ENCODE data around the gene PRODH2.

DNA sequence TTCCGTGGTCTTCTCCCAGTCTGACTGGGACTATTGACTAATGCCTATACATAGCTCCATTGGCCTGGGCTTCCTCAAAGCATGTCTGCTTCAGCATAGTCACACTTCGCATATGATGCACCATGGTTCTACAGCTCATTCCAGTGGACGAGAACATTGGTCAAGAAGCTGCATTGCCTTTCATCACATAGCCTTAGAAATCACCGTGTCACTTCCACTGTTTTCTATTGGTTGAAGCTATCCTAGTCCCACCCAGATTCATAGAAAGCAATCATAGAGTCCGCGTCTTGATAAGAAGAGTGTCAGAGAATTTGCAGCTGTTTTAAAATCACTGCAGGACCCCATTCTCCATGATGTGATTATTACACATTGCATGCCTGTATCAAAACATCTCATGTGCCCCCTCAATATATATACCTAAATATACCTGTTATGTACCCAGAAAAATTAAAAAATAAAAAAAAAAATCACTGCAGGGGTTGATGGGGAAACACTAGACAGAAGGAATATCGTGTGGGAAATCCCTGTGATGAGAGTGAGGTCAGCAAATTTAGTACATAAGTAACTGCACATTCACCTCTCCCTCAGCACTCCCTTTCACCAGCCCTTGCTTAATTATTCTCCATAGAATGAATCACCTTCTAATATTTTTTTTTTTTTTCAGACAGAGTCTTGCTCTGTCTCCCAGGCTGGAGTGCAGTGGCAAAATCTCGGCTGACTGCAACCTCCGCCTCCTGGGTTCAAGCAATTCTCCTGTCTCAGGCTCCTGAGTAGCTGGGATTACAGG is 39.4 kb downstream of the PRODH2 start:
- TF ChIP-seq POLR2AphosphoS5 (IDR thresholded peaks at IDR 0.05) (no peak), POLR2A (IDR thresholded peaks at IDR 0.05) (no peak), EP300 (IDR thresholded peaks at IDR 0.05) (no peak)
- TF ChIP-seq, protein P1, sequence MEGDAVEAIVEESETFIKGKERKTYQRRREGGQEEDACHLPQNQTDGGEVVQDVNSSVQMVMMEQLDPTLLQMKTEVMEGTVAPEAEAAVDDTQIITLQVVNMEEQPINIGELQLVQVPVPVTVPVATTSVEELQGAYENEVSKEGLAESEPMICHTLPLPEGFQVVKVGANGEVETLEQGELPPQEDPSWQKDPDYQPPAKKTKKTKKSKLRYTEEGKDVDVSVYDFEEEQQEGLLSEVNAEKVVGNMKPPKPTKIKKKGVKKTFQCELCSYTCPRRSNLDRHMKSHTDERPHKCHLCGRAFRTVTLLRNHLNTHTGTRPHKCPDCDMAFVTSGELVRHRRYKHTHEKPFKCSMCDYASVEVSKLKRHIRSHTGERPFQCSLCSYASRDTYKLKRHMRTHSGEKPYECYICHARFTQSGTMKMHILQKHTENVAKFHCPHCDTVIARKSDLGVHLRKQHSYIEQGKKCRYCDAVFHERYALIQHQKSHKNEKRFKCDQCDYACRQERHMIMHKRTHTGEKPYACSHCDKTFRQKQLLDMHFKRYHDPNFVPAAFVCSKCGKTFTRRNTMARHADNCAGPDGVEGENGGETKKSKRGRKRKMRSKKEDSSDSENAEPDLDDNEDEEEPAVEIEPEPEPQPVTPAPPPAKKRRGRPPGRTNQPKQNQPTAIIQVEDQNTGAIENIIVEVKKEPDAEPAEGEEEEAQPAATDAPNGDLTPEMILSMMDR (IDR thresholded peaks at IDR 0.05) = no peak
